HG02973 (cell line): ENCODE data around the gene ACBD3.

Experiments
- ATAC-seq: cut with Tn5 transposase; IDR thresholded peaks from one replicate; pipeline ENCODE4 v1.9.1; 2021; ENCODE audit warnings: moderate library complexity; ENCODE audit not compliant: unreplicated experiment

Gene ACBD3

DNA sequence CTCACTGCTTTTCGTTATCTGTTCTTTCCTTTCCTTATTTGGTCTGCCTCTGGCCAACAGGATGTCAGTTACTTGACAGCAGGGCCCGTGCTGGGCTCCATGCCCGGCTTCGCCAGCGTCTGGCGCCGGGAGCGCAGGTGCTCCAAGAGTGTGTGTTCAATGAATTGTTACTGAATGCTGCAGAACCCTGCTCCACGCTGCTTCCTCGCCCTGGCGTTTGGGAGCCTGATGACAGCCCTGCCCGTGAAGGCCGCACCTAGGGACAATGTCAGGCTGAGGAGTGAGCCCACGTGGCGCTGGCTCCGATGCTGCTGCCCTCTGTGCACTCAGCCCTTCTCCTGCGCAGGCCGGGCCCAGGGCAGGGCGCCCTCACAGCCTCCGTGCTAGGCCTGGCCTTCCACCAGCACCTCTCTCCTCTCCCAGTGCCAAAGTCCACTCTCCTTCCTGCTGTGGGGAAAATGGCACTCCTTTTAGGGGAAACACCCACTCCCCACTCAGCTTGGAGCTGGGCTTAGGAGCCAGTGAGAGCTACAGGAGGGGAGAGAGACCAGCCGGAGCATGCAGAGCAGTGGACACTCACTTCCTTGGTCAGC is 51.4 kb downstream of the ACBD3 start:
- no peak for ATAC-seq

DNA sequence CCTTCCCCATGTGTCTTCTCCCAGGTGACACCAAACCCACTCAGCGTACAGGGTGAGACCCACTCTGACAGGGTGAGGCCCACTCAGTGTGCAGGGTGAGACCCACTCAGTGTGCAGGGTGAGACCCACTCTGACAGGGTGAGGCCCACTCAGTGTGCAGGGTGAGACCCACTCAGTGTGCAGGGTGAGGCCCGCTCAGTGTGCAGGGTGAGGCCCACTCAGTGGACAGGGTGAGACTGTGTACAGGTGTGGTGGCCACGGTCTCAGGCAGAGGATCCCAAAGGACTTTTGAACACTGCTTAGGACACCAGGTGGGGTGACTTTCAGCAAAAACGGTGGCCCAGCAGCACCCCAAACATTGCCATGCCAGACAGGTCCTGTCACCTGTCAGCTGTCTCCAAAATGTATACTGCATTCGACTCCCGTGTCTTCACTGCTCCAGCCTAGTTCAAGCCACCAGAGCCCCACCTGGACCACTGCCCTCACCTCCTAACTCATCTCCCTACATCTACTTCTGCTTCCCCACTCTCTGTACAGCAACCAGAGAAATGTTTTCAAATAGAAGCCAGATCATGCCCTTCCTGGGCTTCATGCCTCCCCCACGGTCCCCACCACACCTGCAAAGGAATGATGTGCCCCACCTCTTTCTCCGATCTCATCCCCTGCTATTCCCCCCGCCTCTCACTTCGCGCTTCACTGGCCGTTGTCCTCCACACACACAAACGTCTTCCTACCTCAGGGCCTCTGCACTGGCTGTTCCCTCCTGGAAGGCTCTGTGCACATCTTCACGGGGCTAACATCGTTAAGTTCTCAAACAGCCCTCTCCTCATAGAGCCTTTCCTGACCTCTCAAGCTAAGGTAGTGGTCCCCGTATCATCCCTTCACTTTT is 52.1 kb downstream of the ACBD3 start:
- no peak for ATAC-seq

DNA sequence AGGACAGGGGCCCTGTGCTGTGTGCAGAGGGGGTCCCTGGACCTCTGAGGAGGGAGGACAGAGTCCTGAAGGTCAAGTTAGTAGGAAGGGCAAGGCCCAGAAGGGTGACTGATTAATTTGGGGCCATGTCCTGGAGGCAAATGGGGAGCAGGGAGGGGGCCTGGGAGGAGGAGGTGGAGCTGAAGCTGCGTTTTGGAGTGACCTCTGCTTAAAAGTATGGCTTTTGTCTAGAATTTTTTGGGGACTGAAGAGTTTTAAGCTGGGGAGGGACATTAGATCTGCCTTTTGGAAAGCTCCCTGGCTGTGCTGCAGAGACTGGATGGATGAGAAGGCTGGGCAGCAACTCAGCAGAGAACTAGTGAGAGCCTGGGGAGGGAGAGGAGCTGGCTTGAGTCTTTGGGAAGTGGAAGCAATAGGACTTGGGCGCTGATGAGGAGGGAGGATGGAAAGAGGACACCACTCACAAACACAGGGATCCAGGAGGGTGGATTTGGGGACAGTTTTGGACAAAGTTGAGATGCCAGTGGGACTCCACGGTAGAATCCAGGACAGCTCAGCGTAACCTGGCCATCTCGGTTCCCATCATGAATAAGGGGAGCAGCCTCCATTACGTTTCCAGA is 52.9 kb downstream of the ACBD3 start:
- ATAC-seq: no peak

DNA sequence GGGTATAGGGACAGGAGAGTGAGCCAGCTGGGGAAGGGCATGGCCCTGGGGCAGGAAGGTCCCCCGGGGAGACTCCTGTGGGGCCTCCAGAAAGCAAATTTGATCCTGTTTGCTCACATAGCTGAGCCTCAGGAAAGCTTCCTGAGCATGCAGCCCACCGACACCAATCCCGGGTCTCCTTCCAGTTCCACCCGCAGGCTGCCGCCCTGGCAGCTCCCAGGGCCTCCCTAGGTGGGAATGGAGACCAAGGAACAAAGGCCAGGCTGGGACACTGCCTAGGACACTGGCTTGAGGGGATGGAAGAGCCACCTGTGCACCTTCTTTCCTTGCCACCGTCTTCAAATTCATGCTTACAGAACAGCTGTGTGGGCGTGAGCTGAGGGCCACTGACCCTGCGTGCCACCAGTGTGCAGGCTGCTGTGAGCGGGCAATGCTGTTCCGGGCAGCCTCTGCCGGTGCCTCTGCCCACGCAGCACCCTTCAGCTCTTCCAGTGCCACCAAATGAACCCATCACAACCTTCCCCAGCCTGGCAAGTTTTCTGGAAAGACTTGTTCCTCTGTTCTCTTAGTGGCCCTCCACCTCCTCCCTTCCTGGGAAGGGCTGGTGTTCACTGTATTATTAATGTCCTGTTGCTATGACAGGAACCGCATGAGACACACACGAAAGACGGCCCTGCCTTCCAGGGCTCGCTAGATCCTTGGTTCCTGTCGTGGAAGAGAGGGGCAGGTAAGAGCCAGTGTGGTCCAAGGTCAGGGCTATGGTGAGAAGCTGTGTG is 53.6 kb downstream of the ACBD3 start:
- no peak for ATAC-seq

DNA sequence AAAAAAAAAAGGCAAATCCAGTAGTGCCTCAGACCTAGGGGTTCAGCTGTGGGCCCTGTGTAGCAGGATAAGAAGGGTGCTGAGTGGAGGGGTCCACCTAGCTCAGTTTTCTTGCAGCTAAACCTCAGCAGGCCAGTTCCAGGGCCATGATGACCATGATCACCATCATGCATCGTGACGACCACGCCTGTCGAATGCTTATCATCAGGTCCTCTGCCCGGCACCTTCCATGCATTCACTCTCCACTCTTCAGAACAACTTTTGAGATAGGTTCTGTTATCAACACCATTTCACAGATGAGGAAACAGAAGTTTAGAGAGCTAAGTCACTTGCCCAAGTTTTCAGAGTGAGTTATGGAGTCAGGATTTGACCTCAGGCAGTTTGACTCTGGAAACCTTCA is 54.9 kb downstream of the ACBD3 start:
- ATAC-seq: no peak

DNA sequence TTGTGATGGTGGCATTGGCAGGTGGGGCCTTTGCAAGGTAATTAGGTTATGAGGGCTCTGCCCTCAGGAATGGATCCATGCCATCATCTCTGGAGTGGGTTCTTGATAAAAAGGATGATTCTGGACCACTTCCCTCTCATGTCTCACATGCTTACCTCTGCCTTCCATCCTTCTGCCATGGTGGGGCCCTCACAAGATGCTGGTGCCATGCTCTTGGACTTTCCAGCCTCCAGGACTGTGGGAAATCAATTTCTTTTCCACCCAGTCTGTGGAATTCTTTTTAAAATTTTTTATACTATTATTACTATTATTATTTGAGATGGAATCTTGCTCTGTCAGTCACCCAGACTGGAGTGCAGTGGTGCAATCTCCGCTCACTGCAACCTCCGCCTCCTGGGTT is 57.3 kb downstream of the ACBD3 start:
- ATAC-seq: no peak

DNA sequence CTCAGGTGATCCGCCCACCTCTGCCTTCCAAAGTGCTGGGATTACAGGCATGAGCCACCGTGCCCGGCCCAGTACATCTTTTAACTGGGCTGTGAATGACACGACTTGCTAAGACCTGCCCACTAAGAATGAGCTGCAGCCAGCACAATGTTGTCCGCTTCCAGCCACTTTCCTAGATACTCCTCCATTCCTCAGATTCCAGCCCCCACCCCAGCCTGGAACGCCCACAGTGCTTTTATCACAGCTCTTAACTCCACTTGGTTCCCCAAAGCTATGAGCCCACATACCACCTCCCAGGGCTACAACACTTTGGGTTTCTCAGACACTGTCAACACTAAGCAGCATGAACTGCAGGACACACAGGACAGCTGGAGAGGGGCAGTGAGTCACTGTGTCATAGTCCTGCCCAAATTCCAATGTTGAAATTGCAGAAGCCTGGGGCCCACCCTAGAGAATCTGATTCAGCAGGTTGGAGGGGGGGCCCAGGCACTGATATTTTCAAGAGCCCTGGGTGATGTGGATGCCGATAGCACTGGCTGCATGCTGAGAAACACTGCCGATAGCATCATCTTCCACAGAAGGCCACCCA is 58.0 kb downstream of the ACBD3 start:
- no peak for ATAC-seq

DNA sequence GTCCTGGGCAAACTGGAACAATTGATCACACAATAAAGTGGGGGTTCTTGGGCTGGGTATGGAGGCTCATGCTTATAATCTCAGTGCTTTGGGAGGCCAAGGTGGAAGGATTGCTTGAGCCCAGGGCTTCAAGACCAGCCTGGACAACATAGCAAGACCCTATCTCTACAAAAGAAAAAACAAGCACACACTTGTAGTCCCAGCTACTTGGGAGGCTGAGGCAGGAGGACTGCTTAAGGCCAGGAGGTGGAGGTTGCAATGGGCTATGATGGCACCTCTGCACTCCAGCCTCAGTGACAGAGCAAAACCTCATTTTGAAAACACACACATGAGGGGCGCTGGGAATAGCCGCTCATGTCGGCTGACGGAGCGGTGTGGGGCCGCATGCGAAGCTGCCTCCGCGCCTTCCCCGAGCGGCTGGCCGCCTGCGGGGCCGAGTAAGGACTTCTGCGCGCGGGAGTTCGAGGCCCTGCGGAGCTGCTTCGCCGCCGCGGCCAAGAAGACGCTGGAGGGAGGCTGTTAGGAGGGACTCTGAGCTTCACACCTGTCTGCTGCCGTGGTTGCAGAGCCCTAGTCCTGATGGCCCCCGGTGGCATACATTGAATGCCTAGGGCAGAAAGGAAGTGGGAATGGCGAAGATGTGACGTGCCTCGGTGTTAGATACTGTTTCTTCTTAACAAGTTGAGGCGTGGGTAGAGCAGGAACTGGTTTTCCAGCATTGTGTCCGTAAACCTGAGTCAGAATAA is 59.5 kb downstream of the ACBD3 start:
- peak; percentile 5 for ATAC-seq

DNA sequence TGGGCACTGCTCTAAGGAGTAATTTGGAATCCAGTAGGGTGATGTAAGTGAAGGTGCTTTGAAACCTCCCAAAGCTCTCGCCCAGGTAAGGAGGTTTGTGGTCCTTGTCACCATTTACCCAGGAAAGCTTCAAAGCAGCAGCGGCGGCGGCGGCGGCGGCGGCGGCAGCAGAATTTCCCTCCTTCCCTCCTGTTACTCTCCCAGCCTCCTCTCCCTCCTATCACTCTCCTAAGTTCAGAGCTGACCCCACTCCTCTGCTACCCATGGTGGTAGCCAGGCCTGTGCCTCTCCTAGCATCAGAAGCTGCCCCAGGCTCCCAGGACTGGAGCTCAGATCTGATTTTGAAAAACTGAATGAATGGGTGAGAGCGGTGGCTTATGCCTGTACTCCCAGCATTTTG is 60.7 kb downstream of the ACBD3 start:
- ATAC-seq: no peak

DNA sequence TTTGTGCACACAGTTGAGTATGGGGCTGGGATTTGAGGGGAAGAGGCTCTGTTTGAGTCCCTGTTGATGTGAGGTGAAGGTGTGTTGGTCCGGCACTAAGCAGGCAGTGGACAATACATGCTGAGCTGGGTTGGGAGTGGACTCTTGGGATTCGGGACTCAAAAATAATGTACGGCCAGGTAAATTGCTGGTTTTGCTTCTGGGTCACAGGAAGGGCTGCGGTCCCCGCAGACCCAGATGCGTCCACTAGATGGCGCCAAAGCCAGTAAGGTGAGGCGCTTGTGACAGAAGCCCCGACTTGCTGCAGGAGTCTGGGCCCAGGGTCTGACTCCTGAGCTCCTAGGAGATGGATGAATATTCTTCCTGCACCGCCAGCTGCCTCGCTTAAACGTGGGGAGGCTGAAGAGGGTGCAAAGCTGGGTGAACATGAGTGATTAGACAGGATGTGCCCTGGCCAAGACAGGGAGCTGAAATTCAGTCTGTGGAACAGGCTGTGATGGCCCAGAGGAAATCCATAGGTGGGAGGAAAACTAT is 61.4 kb downstream of the ACBD3 start:
- peak; percentile 21 for ATAC-seq

DNA sequence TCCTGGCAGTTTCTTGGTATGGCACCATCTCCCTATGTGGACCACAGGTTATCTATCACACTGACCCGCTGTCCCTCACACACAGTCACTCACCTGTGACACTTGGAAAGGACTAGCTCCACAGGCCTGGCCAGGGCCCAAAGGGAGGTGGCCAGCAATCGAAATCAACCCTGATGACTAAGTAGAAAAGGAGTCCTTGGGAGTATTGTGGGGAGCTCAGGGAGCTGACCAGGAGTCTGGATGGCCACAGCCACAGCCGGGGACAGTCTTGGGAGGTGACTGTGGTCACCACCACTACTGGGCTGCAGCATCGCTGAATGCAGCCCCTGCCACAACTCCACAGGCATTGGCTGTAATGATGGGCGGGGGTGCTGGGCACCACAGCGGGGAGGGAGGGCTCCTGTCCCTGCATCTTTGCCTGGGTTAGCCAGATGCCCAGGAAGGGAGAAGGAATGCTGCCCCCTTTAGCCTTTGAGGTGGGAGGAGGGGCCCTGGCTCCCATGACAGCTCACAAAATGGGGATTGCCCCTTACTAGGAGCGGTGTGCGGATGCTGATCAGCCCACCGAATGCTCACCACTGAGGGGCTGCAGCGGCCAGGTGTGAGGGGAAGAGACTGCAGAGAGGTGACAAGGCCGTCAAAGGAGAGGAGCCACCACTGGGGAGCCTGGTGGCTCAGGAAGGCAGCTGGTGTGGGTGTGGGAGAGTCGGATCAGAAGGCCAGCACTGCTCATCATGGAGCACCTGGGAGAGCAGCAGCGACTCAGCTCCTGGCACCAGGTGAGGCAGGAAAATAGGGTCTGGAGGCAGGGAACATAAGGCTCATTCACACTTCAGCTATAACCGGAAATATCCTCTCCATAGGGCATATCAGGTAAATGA is 62.7 kb downstream of the ACBD3 start:
- ATAC-seq: no peak

DNA sequence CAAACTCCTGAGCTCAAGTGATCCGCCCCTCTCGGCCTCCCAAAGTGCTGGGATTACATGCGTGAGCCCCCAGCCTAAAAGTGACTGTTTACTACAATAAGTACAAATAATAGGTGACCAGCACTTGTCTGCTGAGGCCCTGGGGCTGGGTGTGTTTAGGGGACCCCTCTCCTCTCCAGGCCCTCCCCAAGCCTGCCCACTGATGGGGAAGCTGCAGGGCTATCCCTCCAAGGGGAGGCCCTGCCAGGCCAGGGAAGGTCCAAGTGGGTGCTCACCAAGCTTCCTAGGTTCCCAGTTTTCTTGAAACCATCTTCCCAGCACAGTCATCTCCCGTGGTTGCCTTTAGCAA is 63.4 kb downstream of the ACBD3 start:
- ATAC-seq: no peak

DNA sequence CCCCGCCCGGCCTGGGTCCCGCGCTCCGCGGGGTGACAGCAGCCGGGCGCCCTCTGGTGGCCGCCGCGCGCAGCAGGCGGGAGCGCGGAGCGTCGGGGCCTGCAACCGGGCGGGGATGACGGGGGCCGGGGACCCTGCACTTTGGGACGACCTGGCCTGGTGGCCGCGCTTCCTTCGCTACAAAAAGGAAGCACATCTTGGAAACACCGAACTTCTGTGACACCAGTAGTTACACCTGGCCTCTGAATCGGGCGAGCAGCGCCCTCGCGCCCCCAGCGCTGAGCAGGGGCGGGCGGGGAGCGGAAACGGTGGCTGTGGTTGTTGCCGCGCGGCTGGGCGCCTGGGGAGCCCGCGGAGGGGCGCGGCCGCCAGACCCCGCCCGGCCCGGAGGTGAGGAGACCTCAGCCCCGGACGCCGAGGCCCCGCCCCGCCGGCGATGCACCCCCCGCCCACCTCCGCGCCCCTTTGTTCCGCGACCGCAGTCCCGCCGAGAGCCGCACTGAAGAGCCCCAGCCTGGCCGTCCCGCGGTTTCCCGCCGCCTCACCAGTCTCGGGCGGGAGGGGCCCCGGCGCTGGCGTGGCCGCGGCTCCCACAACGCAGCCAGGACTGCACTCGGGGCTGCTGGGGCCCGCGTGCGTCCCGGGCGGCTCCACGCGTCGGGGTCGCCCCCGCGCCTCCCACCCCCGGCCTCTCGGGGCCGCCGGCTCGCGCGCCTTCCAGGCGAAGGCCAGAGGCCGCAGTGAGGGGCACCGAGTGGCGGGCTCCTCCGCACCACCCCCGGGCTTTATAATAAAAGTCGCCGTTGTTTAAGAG is 64.7 kb downstream of the ACBD3 start:
- peak; percentile 57 for ATAC-seq

DNA sequence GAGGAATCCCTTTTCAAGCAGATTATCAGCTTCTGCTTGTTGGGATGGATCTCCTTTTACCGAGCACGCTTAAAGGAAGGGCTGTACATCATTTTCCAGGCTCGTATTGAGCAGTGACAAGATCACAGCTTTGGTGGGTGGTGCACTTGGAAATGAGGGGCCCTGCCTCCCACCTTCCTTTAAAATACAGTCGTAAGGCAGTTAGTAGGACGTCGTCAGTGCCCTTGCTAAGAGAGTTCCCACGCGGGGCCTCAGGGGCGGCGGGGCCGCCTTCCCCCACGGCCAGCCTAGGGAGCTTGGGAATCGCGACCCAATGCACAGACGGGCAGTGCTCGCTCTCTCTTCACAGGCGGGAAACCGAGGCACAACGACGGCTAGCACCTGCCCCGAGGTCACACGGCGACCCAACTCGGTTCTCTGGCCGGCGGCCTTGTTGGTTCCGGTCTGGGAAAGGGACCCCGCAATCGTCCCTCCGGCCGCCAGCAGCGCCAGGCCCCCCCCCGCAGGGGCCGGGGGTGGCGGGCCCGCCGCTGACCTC is 65.4 kb downstream of the ACBD3 start:
- no peak for ATAC-seq

DNA sequence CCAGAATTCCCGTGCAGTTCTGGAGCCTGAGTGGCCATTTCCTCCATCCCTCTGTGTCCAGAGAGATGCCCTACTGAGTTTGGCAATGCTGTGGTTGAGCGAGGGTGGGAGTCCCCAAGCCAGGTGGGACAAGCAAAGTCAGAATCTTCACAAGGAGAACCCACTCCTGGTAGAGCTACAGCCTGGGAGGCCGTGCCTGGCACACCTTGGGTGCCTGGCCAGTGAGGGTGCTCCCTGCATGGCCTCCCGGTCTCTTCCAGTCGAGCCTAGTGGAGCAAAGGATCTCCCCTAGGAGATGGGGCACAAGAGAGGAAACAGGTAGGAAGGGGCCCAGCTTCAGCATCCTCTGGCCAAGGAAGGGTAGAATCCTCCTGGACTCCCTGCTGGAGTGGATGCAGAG is 66.1 kb downstream of the ACBD3 start:
- no peak for ATAC-seq

DNA sequence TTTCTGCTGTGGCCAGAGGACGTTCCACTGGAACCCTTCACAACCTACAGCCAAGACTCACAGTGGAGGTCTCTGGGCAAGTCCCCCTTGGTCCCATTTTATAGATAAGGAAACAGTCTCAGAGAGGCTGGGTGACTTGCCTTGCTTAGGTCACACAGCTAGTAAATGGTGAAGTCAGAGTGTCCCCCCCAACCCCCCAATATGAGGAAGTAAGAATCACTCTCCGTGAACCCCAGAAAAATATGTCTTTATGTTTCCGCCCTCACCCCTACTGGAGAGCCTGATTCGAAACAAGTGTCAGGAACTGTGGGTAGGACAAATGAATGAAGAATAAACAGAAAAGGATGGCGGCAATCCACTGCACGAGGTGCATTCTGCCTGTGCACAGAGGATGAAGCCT is 67.4 kb downstream of the ACBD3 start:
- no peak for ATAC-seq

DNA sequence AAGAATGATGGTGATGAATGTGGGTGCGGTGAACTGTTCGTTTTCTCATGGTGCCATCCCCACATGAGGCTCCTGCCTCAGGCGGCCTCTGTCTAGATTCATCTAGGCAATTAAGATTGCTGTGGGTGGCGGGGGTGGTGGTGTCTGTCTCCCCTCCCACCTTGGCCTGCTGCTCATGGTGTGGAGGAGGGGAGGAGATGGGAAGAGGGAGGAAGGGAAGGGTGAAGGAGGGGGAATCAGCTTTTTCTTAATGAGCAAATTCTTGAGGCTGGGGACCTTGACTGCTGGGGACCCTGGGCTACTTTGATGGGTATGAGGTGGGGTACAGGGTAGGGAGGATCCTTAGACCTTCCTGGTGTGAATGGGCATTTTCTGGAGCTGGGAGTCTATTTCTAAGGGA is 68.2 kb downstream of the ACBD3 start:
- no peak for ATAC-seq

DNA sequence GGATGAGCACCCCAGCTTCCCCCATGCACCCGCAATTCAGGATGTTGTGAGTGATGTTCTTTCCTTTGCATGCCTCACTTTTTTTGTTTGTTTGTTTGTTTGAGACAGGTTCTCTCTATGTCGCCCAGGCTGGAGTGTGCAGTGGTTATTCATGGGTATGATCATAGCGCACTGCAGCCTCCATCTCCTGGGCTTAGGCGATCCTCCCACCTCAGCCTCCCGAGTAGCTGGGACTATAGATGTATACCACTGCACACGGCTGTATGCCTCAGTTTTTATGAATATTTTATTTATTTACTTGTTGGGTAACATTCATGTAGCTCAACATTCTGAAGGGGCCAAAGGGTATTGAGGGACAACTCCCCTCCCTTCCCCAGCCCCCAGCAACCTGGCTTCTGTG is 69.2 kb downstream of the ACBD3 start:
- no peak for ATAC-seq
